ENCODE data around the gene CALCOCO2. TPM values are rescaled to one million over a fixed set of nuclear protein-coding genes. Genes with fewer than 3 reads are reported as not detected.

Gene CALCOCO2
- total RNA-seq, 4 donors from 2014 or later = 167 to 302 (median 232) TPM

DNA sequence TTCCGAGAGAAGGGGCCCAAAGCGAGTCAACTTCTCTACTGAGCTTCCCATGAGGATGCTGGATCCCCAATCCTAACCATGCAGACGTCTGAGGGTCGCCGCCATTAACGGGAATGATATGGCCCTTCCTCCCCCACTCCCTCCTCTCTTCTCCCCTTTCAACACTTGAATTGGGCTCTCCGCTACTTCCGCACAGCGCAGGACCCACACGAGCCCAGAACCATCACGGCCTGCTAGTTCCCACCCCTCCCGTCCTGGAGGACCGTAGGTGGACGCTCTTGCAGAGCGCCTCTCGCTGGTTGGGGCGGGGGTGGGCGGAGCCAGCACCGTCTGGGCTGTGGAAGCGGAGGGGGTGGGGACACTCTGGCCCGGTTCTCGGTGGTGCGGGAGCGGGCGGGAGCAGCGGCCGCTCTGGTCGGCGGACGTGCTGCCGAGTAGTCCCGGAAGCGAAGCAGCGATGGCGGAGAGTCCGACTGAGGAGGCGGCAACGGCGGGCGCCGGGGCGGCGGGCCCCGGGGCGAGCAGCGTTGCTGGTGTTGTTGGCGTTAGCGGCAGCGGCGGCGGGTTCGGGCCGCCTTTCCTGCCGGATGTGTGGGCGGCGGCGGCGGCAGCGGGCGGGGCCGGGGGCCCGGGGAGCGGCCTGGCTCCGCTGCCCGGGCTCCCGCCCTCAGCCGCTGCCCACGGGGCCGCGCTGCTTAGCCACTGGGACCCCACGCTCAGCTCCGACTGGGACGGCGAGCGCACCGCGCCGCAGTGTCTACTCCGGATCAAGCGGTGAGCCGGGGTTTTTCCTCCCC, 77.4 kb downstream of the CALCOCO2 start, which contains the start of gene UBE2Z:
TSS of gene UBE2Z (plus strand) at position 361 of the 797 bp plus-strand sequence. CDS start at position 458, 97 bp downstream.
- Histone ChIP-seq H3K4me3 (peak within 1 kb of the TSS; percentile 57 to 88 (median 74)), H3K4me1 (peaks cover 0 to 50% (median 16%) of the 10 kb centered on the region in 4 donors), H3K27ac (peak within 1 kb of the TSS; percentile 63 to 94 (median 87)), H3K27me3 (no peaks in the 10 kb centered on the region), H3K36me3 (peaks cover 0 to 19% (median 0%) of the 10 kb centered on the region in 3 donors), H3K9me3 (no peaks in the 10 kb centered on the region)
- 1% methylated on average over 19 to 21 of the region's 81 CpGs for WGBS, 2 donors
- peak; percentile 84 to 87 for DNase-seq (ENCODE audit: low spot score in 2 of 2)
- TF ChIP-seq CTCF (IDR thresholded peaks at IDR 0.05) (peak in 2 of 5 experiments; percentile 38 to 46), POLR2A (IDR thresholded peaks at IDR 0.05) (peak; percentile 71 to 77), EP300 (IDR thresholded peaks at IDR 0.05) (peak in 1 of 2 donors; percentile 95)

GRCh38 chr17:48908853-48909394, 78.1 kb downstream of the CALCOCO2 start:
- peak overlapping the region; percentile 63 to 94 (median 87) for H3K27ac ChIP-seq
- H3K4me3 ChIP-seq = peak overlapping the region; percentile 57 to 88 (median 74)
- H3K4me1 ChIP-seq = peaks cover 0 to 56% (median 16%) of the 10 kb centered on the region in 4 donors
- no peaks in the 10 kb centered on the region for H3K9me3 ChIP-seq
- no peaks in the 10 kb centered on the region for H3K27me3 ChIP-seq
- 1% methylated on average over 30 to 34 of the region's 36 CpGs for WGBS, 2 donors
- TF ChIP-seq CTCF (IDR thresholded peaks at IDR 0.05) (no peak), EP300 (IDR thresholded peaks at IDR 0.05) (no peak), POLR2A (IDR thresholded peaks at IDR 0.05) (no peak)
- DNase-seq (ENCODE audit: low spot score in 2 of 2) = peak; percentile 27 to 49
- peaks cover 0 to 26% (median 0%) of the 10 kb centered on the region in 3 donors for H3K36me3 ChIP-seq

DNA sequence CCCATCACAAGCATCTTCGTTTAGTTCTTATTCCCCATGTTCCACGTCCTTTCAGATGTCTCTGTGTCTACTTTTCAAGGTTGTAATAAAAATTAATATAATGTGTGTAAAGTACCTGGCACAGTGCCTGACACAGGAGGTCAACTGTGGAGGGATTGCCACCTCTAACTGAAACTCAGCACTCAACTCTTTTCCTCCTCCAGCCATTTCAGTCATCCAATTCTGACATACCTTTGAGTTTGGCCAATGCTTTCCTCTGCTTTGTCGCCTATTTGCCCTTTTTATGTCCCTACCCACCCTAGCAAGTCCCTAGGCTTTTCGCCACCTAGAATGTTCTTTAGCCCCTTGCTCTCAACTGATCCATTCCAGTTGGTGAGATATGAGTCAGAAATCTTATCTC, 78.9 kb downstream of the CALCOCO2 start:
- H3K27ac ChIP-seq = peak overlapping the region in 2 of 4 donors; percentile 83 to 94

GRCh38 chr17:48910370-48910769, 79.5 kb downstream of the CALCOCO2 start:
- peaks cover 0 to 64% (median 17%) of the 10 kb centered on the region in 4 donors for H3K4me1 ChIP-seq
- peak overlapping the region in 1 of 4 donors; percentile 33 for H3K27ac ChIP-seq
- H3K4me3 ChIP-seq = peak overlapping the region in 1 of 4 donors; percentile 88
- TF ChIP-seq POLR2A (IDR thresholded peaks at IDR 0.05) = no peak
- no peak for TF ChIP-seq EP300 (IDR thresholded peaks at IDR 0.05)
- TF ChIP-seq CTCF (IDR thresholded peaks at IDR 0.05) = no peak
- H3K9me3 ChIP-seq = no peaks in the 10 kb centered on the region
- H3K36me3 ChIP-seq = peaks cover 0 to 37% (median 0%) of the 10 kb centered on the region in 3 donors
- WGBS, 2 donors = 28 to 29% methylated on average over 2 of the region's 2 CpGs
- H3K27me3 ChIP-seq = no peaks in the 10 kb centered on the region
- no peak for DNase-seq (ENCODE audit: low spot score in 2 of 2)

More for the DNA sequence above, 78.9 kb downstream of the CALCOCO2 start:
- TF ChIP-seq POLR2A (IDR thresholded peaks at IDR 0.05) (no peak), CTCF (IDR thresholded peaks at IDR 0.05) (no peak), EP300 (IDR thresholded peaks at IDR 0.05) (no peak)
- 56 to 63% methylated on average over 4 of the region's 4 CpGs for WGBS, 2 donors
- Histone ChIP-seq H3K36me3 (peaks cover 0 to 31% (median 0%) of the 10 kb centered on the region in 3 donors), H3K9me3 (no peaks in the 10 kb centered on the region), H3K27me3 (no peaks in the 10 kb centered on the region), H3K4me3 (peak overlapping the region in 3 of 4 donors; percentile 70 to 88 (median 78)), H3K4me1 (peaks cover 0 to 58% (median 16%) of the 10 kb centered on the region in 4 donors)
- DNase-seq (ENCODE audit: low spot score in 2 of 2) = no peak

Measured in tibial nerve (tissue), 4 donors.